Raji (cell line): Measurements from ENCODE around the gene LYST.

ENCODE experiments used
- POLR2A ChIP-seq: IDR thresholded peaks from 2 replicates; pipeline ENCODE4 v1.6.1; 2011; ENCODE audit warnings: low read depth, low read length, control low read depth; ENCODE audit not compliant: insufficient read depth

Gene LYST

GRCh38 chr1:235682216-235682615, 184.5 kb downstream of the LYST start:
- TF ChIP-seq POLR2A: no peak

GRCh38 chr1:235679644-235680043, 187.1 kb downstream of the LYST start:
- no peak for TF ChIP-seq POLR2A

- no peak for TF ChIP-seq POLR2A
Observed at GRCh38 chr1:235679005-235679404, 187.7 kb downstream of the LYST start.

- TF ChIP-seq POLR2A: no peak
Observed at GRCh38 chr1:235675152-235675890, 191.4 kb downstream of the LYST start.

GRCh38 chr1:235673981-235674380, 192.7 kb downstream of the LYST start:
- TF ChIP-seq POLR2A: no peak

GRCh38 chr1:235671992-235672391, 194.7 kb downstream of the LYST start:
- TF ChIP-seq POLR2A: no peak

- no peak for TF ChIP-seq POLR2A
Observed at GRCh38 chr1:235670157-235670776, 196.4 kb downstream of the LYST start.

GRCh38 chr1:235669277-235669676, 197.4 kb downstream of the LYST start:
- no peak for TF ChIP-seq POLR2A

- TF ChIP-seq POLR2A: no peak
Observed at GRCh38 chr1:235663628-235664027, 203.1 kb downstream of the LYST start.

- TF ChIP-seq POLR2A: no peak
Observed at GRCh38 chr1:235661568-235661967, 205.1 kb downstream of the LYST start.

GRCh38 chr1:235659186-235659771, 207.4 kb downstream of the LYST start:
- no peak for TF ChIP-seq POLR2A

GRCh38 chr1:235657747-235658526, 208.8 kb downstream of the LYST start:
- no peak for TF ChIP-seq POLR2A

GRCh38 chr1:235657269-235657668, 209.4 kb downstream of the LYST start:
- no peak for TF ChIP-seq POLR2A

- no peak for TF ChIP-seq POLR2A
Observed at GRCh38 chr1:235652364-235652763, 214.3 kb downstream of the LYST start.

- no peak for TF ChIP-seq POLR2A
Observed at GRCh38 chr1:235651170-235651806, 215.4 kb downstream of the LYST start.
